HL-60 (cell line): ENCODE data around the gene NFYA.

ENCODE experiments used
- DNase-seq, 2 experiments: peaks; one replicate each; pipeline ENCODE4 v3.0.0-alpha.2; 2010 to 2020; ENCODE audit warnings: low read depth in 1 of 2, low spot score in 1 of 2
- H3K27ac ChIP-seq: fragments of 250-450 bp; sonication (Bioruptor Pico); replicated peaks from 2 replicates; pipeline ENCODE4 v1.5.1; 2020; ENCODE audit warnings: mild to moderate bottlenecking, moderate library complexity
- H3K27me3 ChIP-seq: fragments of 250-450 bp; sonication (Bioruptor Pico); 2 replicates; pipeline ENCODE4 v1.5.1; 2021; ENCODE audit warnings: mild to moderate bottlenecking, moderate library complexity; ENCODE audit not compliant: insufficient read depth, poor library complexity, severe bottlenecking
- H3K4me3 ChIP-seq: replicated peaks from 2 replicates; pipeline ENCODE4 v1.5.1; 2011; ENCODE audit warnings: mild to moderate bottlenecking, control low read depth, low read length; ENCODE audit not compliant: insufficient read depth
- GABPA ChIP-seq: IDR thresholded peaks from 2 replicates; pipeline ENCODE4 v1.6.1; 2012; ENCODE audit warnings: low read depth
- POLR2AphosphoS5 ChIP-seq: IDR thresholded peaks from 2 replicates; pipeline ENCODE4 v1.6.1; 2012; ENCODE audit warnings: low read depth
- REST ChIP-seq: IDR thresholded peaks from 2 replicates; pipeline ENCODE4 v1.6.1; 2012; ENCODE audit warnings: low read depth; ENCODE audit not compliant: insufficient replicate concordance
- SPI1 ChIP-seq: IDR thresholded peaks from 2 replicates; pipeline ENCODE4 v1.6.1; 2012; ENCODE audit warnings: low read depth, mild to moderate bottlenecking, borderline replicate concordance
- TF ChIP-seq, protein P1 (sequence below): IDR thresholded peaks from one replicate; pipeline ENCODE4 v1.5.1; 2011; ENCODE audit warnings: low read length, control low read depth, inconsistent platforms; ENCODE audit not compliant: insufficient read depth

Gene NFYA

DNA sequence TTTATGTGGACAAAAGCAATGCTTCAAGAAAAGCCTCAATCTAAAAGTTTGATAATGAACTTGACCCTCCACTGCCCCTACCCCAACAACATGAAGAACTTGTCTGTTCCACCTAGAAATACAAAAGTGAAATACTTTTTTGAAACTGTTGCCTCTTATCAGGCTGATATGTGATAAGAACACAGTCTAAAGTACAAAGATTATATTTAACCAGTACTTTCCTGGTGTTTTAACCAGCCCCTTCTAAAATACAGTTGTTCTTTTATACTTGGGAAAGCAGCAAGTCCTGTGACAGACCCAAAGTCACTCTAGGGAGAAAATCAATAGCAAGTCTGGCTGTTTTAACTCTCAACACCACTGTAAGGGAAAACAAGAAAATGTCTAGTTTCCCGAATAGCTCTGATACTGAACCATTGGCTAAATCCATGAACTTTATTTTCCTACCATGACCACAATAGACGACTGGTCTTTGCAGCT, 7.2 kb upstream of the NFYA start:
- H3K4me3 ChIP-seq: no peak overlapping the region
- TF ChIP-seq REST (no peak), SPI1 (no peak), GABPA (no peak), POLR2AphosphoS5 (no peak)
- TF ChIP-seq, protein P1, sequence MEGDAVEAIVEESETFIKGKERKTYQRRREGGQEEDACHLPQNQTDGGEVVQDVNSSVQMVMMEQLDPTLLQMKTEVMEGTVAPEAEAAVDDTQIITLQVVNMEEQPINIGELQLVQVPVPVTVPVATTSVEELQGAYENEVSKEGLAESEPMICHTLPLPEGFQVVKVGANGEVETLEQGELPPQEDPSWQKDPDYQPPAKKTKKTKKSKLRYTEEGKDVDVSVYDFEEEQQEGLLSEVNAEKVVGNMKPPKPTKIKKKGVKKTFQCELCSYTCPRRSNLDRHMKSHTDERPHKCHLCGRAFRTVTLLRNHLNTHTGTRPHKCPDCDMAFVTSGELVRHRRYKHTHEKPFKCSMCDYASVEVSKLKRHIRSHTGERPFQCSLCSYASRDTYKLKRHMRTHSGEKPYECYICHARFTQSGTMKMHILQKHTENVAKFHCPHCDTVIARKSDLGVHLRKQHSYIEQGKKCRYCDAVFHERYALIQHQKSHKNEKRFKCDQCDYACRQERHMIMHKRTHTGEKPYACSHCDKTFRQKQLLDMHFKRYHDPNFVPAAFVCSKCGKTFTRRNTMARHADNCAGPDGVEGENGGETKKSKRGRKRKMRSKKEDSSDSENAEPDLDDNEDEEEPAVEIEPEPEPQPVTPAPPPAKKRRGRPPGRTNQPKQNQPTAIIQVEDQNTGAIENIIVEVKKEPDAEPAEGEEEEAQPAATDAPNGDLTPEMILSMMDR: no peak
- DNase-seq: no peak

DNA sequence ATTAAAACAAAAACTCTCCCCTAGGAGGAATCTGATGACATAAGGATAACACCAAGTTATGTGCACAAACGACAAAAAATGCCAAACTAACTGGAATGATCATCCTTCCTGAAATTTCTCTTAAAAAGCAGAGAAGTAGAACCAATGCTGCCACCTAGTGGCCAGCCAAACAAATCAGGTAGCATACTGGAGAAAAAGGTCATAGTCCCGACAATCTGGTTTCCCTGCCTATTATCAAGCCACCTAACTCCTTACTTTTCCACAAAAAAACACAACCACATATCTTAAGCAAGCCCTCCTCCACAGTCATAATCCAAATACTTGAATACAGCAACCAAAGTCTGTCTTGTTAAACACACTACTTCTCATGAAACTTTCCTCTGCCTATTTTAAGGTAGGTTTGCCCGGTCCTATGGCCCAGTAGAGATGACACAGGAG, 5.9 kb upstream of the NFYA start:
- peak in 1 of 2 experiments; percentile 53 for DNase-seq

More for the DNA sequence above, 7.2 kb upstream of the NFYA start:
- Histone ChIP-seq H3K27me3 (no peaks in the 10 kb centered on the region), H3K27ac (no peak overlapping the region)

DNA sequence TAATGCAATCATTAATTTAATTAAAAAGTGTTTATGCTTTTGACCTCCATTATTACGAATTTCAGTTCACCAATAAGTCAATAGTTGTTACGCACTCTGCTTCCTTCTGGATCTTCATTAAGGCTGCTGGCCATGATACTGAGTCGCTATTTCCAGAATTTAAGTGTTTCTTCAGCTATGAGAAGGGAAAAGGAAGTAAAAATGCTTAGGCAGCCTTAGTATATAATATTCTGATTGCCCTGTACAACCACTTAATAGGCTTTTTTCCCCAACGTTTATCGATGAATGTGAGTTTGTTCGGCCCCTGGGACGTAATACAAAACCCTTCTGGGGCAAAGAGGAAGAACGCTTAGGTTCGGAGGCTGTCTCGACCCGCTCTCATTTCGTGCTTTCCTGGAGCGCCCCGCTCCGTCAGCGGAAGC, 1.3 kb upstream of the NFYA start:
- no peak for DNase-seq
- peak; percentile 94; the same call in 1 of the 2 replicates for TF ChIP-seq POLR2AphosphoS5
- TF ChIP-seq SPI1: no peak
- Histone ChIP-seq H3K27ac (peak overlapping the region; percentile 98), H3K4me3 (peak overlapping the region; percentile 64), H3K27me3 (no peaks in the 10 kb centered on the region)

More for the DNA sequence above, 5.9 kb upstream of the NFYA start:
- H3K27ac ChIP-seq: no peak overlapping the region
- H3K27me3 ChIP-seq: no peaks in the 10 kb centered on the region
- H3K4me3 ChIP-seq: no peak overlapping the region
- TF ChIP-seq, protein P1: peak; percentile 59
- TF ChIP-seq GABPA: no peak

GRCh38 chr6:41071923-41072835, 595 bp upstream of the NFYA start, which contains the start of gene OARD1:
OARD1 (minus strand) TSS chr6:41072356; CDS start chr6:41071634, 722 bp downstream.
- Histone ChIP-seq H3K4me3 (peak within 1 kb of the TSS; percentile 82), H3K27ac (peak within 1 kb of the TSS; percentile 98), H3K27me3 (no peaks in the 10 kb centered on the region)
- peak; percentile 38 for TF ChIP-seq REST
- TF ChIP-seq SPI1: no peak
- peak; percentile 91 for TF ChIP-seq POLR2AphosphoS5
- TF ChIP-seq GABPA: peak; percentile 85
- DNase-seq: peak; percentile 83 to 99
